PC-3 (cell line): ENCODE results near the gene PPP1R9B. TPM values are rescaled to one million over a fixed set of nuclear protein-coding genes. Genes with fewer than 3 reads are reported as not detected.

ENCODE experiments used
- ATAC-seq: fragments of 200-7000 bp; cut with Tn5 transposase; 2 replicates; pipeline ENCODE4 v1.9.1; 2020; ENCODE audit warnings: mild to moderate bottlenecking, moderate library complexity
- BruUV-seq: library from RNA; stranded (reverse); fragments of 400-500 nt; replicated peaks from 2 replicates; lab custom pipeline; 2021; lab: Mats Ljungman, UMichigan
- CTCF ChIA-PET: fragments of 300-600 bp; sonication (Branson Sonifier 250); formaldehyde crosslinking; loops from one replicate; lab custom pipeline; 2022; ENCODE audit warnings: antibody characterized with exemption; lab: Charles Lee
- POLR2A ChIA-PET: fragments of 300-600 bp; sonication (Branson Sonifier 250); formaldehyde crosslinking; loops from one replicate; lab custom pipeline; 2022; ENCODE audit warnings: antibody characterized with exemption; ENCODE audit not compliant: unreplicated experiment; lab: Charles Lee
- DNase-seq: peaks from one replicate; pipeline ENCODE4 v3.0.0-alpha.2; 2015
- H2AFZ ChIP-seq: fragments of 300-600 bp; sonication (generic); 2 replicates; pipeline ENCODE4 v1.6.0; 2016; ENCODE audit warnings: antibody characterized with exemption, low read length
- H3F3A ChIP-seq: fragments of 300-600 bp; sonication (generic); one replicate; pipeline ENCODE4 v1.6.0; 2017; ENCODE audit warnings: antibody characterized with exemption, low read length, control low read depth, mild to moderate bottlenecking; ENCODE audit not compliant: unreplicated experiment
- H3K27ac ChIP-seq: fragments of 300-600 bp; sonication (generic); 2 replicates; pipeline ENCODE4 v1.5.1; 2016; ENCODE audit warnings: mild to moderate bottlenecking, low read length
- H3K27me3 ChIP-seq: fragments of 300-600 bp; sonication (generic); 2 replicates; pipeline ENCODE4 v1.6.1; 2016; ENCODE audit warnings: low read length, mixed read lengths
- H3K36me3 ChIP-seq: fragments of 300-600 bp; sonication (generic); 2 replicates; pipeline ENCODE4 v1.6.1; 2016; ENCODE audit warnings: low read depth, mixed run types, low read length, mixed read lengths
- H3K4me1 ChIP-seq: fragments of 300-600 bp; sonication (generic); 2 replicates; pipeline ENCODE4 v1.5.1; 2016; ENCODE audit warnings: low read length; ENCODE audit not compliant: insufficient read depth
- H3K4me2 ChIP-seq: fragments of 300-600 bp; sonication (generic); 2 replicates; pipeline ENCODE4 v1.6.0; 2016; ENCODE audit warnings: low read length
- H3K4me3 ChIP-seq: fragments of 300-600 bp; sonication (generic); 2 replicates; pipeline ENCODE4 v1.5.1; 2016; ENCODE audit warnings: mild to moderate bottlenecking, low read length, mixed read lengths
- H3K79me2 ChIP-seq: fragments of 300-600 bp; sonication (generic); 2 replicates; pipeline ENCODE4 v1.6.1; 2017; ENCODE audit warnings: low read length, mixed read lengths
- H3K9ac ChIP-seq: fragments of 300-600 bp; sonication (generic); 2 replicates; pipeline ENCODE4 v1.6.0; 2016; ENCODE audit warnings: mild to moderate bottlenecking, low read length
- H3K9me2 ChIP-seq: fragments of 300-600 bp; sonication (generic); replicated peaks from 2 replicates; pipeline ENCODE4 v1.6.1; 2016; ENCODE audit warnings: mixed run types, low read length, mixed read lengths
- H3K9me3 ChIP-seq: fragments of 300-600 bp; sonication (generic); 2 replicates; pipeline ENCODE4 v1.6.1; 2016; ENCODE audit warnings: low read length, mixed read lengths
- H4K20me1 ChIP-seq: fragments of 300-600 bp; sonication (generic); 2 replicates; pipeline ENCODE4 v1.6.1; 2016; ENCODE audit warnings: low read length, mixed read lengths
- CTCF ChIP-seq: fragments of 300-600 bp; sonication (generic); conservative IDR thresholded peaks from 2 replicates; pipeline ENCODE4 v1.5.1; 2017; ENCODE audit warnings: antibody characterized with exemption, low read depth, mild to moderate bottlenecking, low read length
- EZH2 ChIP-seq: fragments of 300-600 bp; sonication (generic); IDR thresholded peaks from one replicate; pipeline ENCODE4 v1.6.1; 2017; ENCODE audit warnings: antibody characterized with exemption, mild to moderate bottlenecking, low read length; ENCODE audit not compliant: unreplicated experiment
- EZH2phosphoT487 ChIP-seq: fragments of 300-600 bp; sonication (generic); IDR thresholded peaks from 2 replicates; pipeline ENCODE4 v1.6.1; 2018; ENCODE audit warnings: mild to moderate bottlenecking, antibody characterized with exemption, low read length, borderline replicate concordance
- intact Hi-C: fragments of 100-400 bp; cut with micrococcal nuclease; formaldehyde crosslinking; loops from 2 replicates; pipeline ENCODE4 v1.9.0; 2023
- total RNA-seq: library from RNA; depleted of rRNA; stranded (reverse); fragments of >200 nt; gene quantifications from 2 replicates; pipeline ENCODE4 v1.2.3, GENCODE V29; 2014

The PPP1R9B gene
- total RNA-seq, 1 experiment from 2014 or later, result 67.7 TPM

- peaks cover 3% of the 10 kb centered on the region; the same call in 1 of the 2 replicates for H3K4me1 ChIP-seq
- intact Hi-C loops, result no loop called here
Measured at GRCh38 chr17:50132104-50132794, 18.2 kb downstream of the PPP1R9B start.

GRCh38 chr17:50130559-50131305, 19.7 kb downstream of the PPP1R9B start:
- H4K20me1 ChIP-seq, result no peaks in the 10 kb centered on the region
- POLR2A ChIA-PET, result interaction anchor here (1.2 kb wide), 1 partner anchor 21 kb away, joined by 18 read pairs; no protein-coding TSS in a partner anchor
- no peak overlapping the region for H3K9ac ChIP-seq
- intact Hi-C loops, result no loop called here
- no peaks in the 10 kb centered on the region for H3K9me3 ChIP-seq
- peak overlapping the region; percentile 71; the same call in 1 of the 2 replicates for H3K4me3 ChIP-seq
- no peak overlapping the region for H3K27ac ChIP-seq
- H3K79me2 ChIP-seq, result no peaks in the 10 kb centered on the region
- H3K36me3 ChIP-seq, result peaks cover 10% of the 10 kb centered on the region; the same call in 1 of the 2 replicates
- no peaks in the 10 kb centered on the region for H3K9me2 ChIP-seq
- no peak; the same call in 1 of the 2 replicates for ATAC-seq
- H3F3A ChIP-seq, result no peaks in the 10 kb centered on the region
- H2AFZ ChIP-seq, result no peak overlapping the region
- BruUV-seq, result no TSS peak
- CTCF ChIA-PET, result no interaction called here
- H3K4me1 ChIP-seq, result peaks cover 3% of the 10 kb centered on the region; the same call in 1 of the 2 replicates
- no peak for DNase-seq
- TF ChIP-seq EZH2phosphoT487, result no peak
- no peak for TF ChIP-seq EZH2
- no peak for TF ChIP-seq CTCF
- peaks cover 17% of the 10 kb centered on the region for H3K27me3 ChIP-seq
- H3K4me2 ChIP-seq, result peak overlapping the region; percentile 95; the same call in 1 of the 2 replicates

More at GRCh38 chr17:50132104-50132794, 18.2 kb downstream of the PPP1R9B start:
- Histone ChIP-seq H3K9ac (no peak overlapping the region), H3K4me2 (no peak overlapping the region), H3K9me3 (no peaks in the 10 kb centered on the region), H3F3A (no peaks in the 10 kb centered on the region), H4K20me1 (no peaks in the 10 kb centered on the region), H3K27me3 (peaks cover 17% of the 10 kb centered on the region), H2AFZ (no peak overlapping the region), H3K4me3 (no peak overlapping the region), H3K27ac (no peak overlapping the region), H3K9me2 (no peaks in the 10 kb centered on the region), H3K79me2 (no peaks in the 10 kb centered on the region), H3K36me3 (peaks cover 18% of the 10 kb centered on the region; the same call in 1 of the 2 replicates)
- ChIA-PET POLR2A (interaction anchor here (0.6 to 1.2 kb wide), 3 partner anchors 13 to 201 kb away, joined by 3 to 18 read pairs (median 3); no protein-coding TSS in a partner anchor), CTCF (no interaction called here)
- no peak for DNase-seq
- BruUV-seq, result no TSS peak
- ATAC-seq, result no peak
- TF ChIP-seq EZH2phosphoT487 (no peak), CTCF (no peak), EZH2 (no peak)
